ENCODE data around the gene ZBTB46.

DNA sequence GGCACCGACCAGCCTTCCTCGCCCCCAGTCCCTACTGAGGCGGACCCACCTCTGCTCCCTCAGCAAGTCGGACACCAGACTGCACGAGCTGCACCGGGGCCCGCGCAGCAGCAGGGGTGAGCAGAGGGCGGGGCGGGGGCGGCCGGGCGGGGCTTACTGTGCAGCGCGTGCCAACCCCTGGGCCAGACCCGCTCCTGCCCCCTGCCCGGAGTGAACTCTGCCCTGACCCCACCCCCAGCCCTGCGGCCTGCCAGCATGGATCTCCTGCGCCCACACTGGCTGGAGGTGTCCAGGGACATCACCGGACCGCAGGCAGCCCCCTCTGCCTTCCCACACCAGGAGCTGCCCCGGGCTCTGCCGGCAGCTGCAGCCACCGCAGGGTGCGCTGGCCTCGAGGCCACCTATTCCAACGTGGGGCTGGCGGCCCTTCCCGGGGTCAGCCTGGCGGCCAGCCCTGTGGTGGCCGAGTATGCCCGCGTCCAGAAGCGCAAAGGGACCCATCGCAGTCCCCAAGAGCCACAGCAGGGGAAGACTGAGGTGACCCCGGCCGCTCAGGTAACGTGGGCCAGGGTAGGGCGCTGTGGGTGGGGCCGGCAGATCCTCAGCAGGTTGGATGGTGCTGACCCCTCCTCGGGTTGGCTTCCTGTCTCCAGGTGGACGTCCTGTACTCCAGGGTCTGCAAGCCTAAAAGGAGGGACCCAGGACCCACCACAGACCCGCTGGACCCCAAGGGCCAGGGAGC is 92.9 kb downstream of the ZBTB46 start:
- TF ChIP-seq, protein P1, sequence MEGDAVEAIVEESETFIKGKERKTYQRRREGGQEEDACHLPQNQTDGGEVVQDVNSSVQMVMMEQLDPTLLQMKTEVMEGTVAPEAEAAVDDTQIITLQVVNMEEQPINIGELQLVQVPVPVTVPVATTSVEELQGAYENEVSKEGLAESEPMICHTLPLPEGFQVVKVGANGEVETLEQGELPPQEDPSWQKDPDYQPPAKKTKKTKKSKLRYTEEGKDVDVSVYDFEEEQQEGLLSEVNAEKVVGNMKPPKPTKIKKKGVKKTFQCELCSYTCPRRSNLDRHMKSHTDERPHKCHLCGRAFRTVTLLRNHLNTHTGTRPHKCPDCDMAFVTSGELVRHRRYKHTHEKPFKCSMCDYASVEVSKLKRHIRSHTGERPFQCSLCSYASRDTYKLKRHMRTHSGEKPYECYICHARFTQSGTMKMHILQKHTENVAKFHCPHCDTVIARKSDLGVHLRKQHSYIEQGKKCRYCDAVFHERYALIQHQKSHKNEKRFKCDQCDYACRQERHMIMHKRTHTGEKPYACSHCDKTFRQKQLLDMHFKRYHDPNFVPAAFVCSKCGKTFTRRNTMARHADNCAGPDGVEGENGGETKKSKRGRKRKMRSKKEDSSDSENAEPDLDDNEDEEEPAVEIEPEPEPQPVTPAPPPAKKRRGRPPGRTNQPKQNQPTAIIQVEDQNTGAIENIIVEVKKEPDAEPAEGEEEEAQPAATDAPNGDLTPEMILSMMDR (IDR thresholded peaks at IDR 0.05) = no peak
- peak; percentile 33 for TF ChIP-seq POLR2A (IDR thresholded peaks at IDR 0.05)
